KMS-11 (cell line): ENCODE measurements around the gene DENND4A.
A peak's percentile ranks its signal among the peaks of the same experiment; 100 is the strongest.

Source experiments
- H2AFZ ChIP-seq: fragments of 200-600 bp; sonication (generic); 2 replicates; pipeline ENCODE4 v1.6.1; 2016; ENCODE audit warnings: antibody characterized with exemption, mixed run types, low read depth
- H3K27ac ChIP-seq: fragments of 200-600 bp; sonication (generic); 2 replicates; pipeline ENCODE4 v1.6.1; 2016; ENCODE audit warnings: mild to moderate bottlenecking, mixed run types
- H3K27me3 ChIP-seq: fragments of 200-600 bp; sonication (generic); 2 replicates; pipeline ENCODE4 v1.6.1; 2017; ENCODE audit warnings: mild to moderate bottlenecking, low read depth, mixed run types, moderate library complexity; ENCODE audit not compliant: insufficient read depth
- H3K36me3 ChIP-seq: fragments of 200-600 bp; sonication (generic); 2 replicates; pipeline ENCODE4 v1.6.1; 2017; ENCODE audit warnings: mild to moderate bottlenecking, mixed run types; ENCODE audit not compliant: insufficient read depth
- H3K4me1 ChIP-seq: fragments of 200-600 bp; sonication (generic); 2 replicates; pipeline ENCODE4 v1.6.1; 2016; ENCODE audit warnings: mild to moderate bottlenecking, low read depth, mixed run types; ENCODE audit not compliant: poor library complexity, severe bottlenecking
- H3K4me2 ChIP-seq: fragments of 200-600 bp; sonication (generic); 2 replicates; pipeline ENCODE4 v1.7.0; 2016; ENCODE audit warnings: mild to moderate bottlenecking, mixed run types
- H3K4me3 ChIP-seq: fragments of 200-600 bp; sonication (generic); IDR thresholded peaks from 2 replicates; pipeline ENCODE4 v1.6.1; 2017; ENCODE audit warnings: low read depth, low read length, mixed read lengths; ENCODE audit not compliant: insufficient read depth
- H3K79me2 ChIP-seq: fragments of 200-600 bp; sonication (generic); 2 replicates; pipeline ENCODE4 v1.6.1; 2016; ENCODE audit warnings: low read depth, mixed run types; ENCODE audit not compliant: insufficient read depth
- H3K9ac ChIP-seq: fragments of 200-600 bp; sonication (generic); 2 replicates; pipeline ENCODE4 v1.6.1; 2016; ENCODE audit warnings: mild to moderate bottlenecking, mixed run types
- H4K20me1 ChIP-seq: fragments of 200-600 bp; sonication (generic); 2 replicates; pipeline ENCODE4 v1.6.1; 2016; ENCODE audit warnings: mild to moderate bottlenecking, mixed run types; ENCODE audit not compliant: insufficient read depth
- CTCF ChIP-seq: fragments of 200-600 bp; sonication (generic); conservative IDR thresholded peaks from 2 replicates; pipeline ENCODE4 v1.6.1; 2017; ENCODE audit warnings: low read depth, mild to moderate bottlenecking, antibody characterized with exemption, low read length, moderate library complexity, mixed read lengths

The DENND4A gene

GRCh38 chr15:65792138-65792987 is at the start of gene DENND4A:
TSS of gene DENND4A (minus strand) at chr15:65792293. CDS start at chr15:65756450, 35,843 bp downstream.
- Histone ChIP-seq H3K4me3 (peak within 1 kb of the TSS; percentile 43), H3K4me2 (peak within 1 kb of the TSS; percentile 98), H3K27ac (peak within 1 kb of the TSS; percentile 97), H4K20me1 (no peaks in the 10 kb centered on the region), H3K27me3 (no peaks in the 10 kb centered on the region), H3K36me3 (no peaks in the 10 kb centered on the region), H2AFZ (peak within 1 kb of the TSS; percentile 42), H3K4me1 (peaks cover 70% of the 10 kb centered on the region), H3K9ac (peak within 1 kb of the TSS; percentile 85), H3K79me2 (peaks cover 53% of the 10 kb centered on the region)
- TF ChIP-seq CTCF = no peak

- Histone ChIP-seq H3K27me3 (no peaks in the 10 kb centered on the region), H3K4me2 (no peak overlapping the region), H2AFZ (no peak overlapping the region), H3K4me1 (peaks cover 4% of the 10 kb centered on the region), H4K20me1 (no peaks in the 10 kb centered on the region), H3K79me2 (no peaks in the 10 kb centered on the region), H3K9ac (no peak overlapping the region), H3K36me3 (no peaks in the 10 kb centered on the region), H3K4me3 (no peak overlapping the region), H3K27ac (no peak overlapping the region)
- TF ChIP-seq CTCF = no peak
Observed at GRCh38 chr15:65841121-65841930, 49.2 kb upstream of the DENND4A start.

GRCh38 chr15:65839985-65840384 is 47.9 kb upstream of the DENND4A start:
- H3K27ac ChIP-seq = no peak overlapping the region
- H3K4me1 ChIP-seq = peaks cover 4% of the 10 kb centered on the region
- no peak overlapping the region for H3K9ac ChIP-seq
- H2AFZ ChIP-seq = no peak overlapping the region
- H3K36me3 ChIP-seq = no peaks in the 10 kb centered on the region
- H3K79me2 ChIP-seq = no peaks in the 10 kb centered on the region
- H4K20me1 ChIP-seq = no peaks in the 10 kb centered on the region
- no peak for TF ChIP-seq CTCF
- no peak overlapping the region for H3K4me3 ChIP-seq
- H3K4me2 ChIP-seq = no peak overlapping the region
- no peaks in the 10 kb centered on the region for H3K27me3 ChIP-seq

- no peak overlapping the region for H3K27ac ChIP-seq
- no peaks in the 10 kb centered on the region for H4K20me1 ChIP-seq
- peaks cover 4% of the 10 kb centered on the region for H3K4me1 ChIP-seq
- H2AFZ ChIP-seq = no peak overlapping the region
- H3K36me3 ChIP-seq = no peaks in the 10 kb centered on the region
- no peaks in the 10 kb centered on the region for H3K79me2 ChIP-seq
- no peaks in the 10 kb centered on the region for H3K27me3 ChIP-seq
- H3K9ac ChIP-seq = no peak overlapping the region
- no peak overlapping the region for H3K4me2 ChIP-seq
- TF ChIP-seq CTCF = no peak
- no peak overlapping the region for H3K4me3 ChIP-seq
Observed at GRCh38 chr15:65839354-65839901, 47.3 kb upstream of the DENND4A start.
